Measurements from ENCODE around the gene NKAIN4.

- no peak for TF ChIP-seq CTCF (conservative IDR thresholded peaks at IDR 0.05; ENCODE audit: low read length)
- no peak for TF ChIP-seq EZH2phosphoT487 (IDR thresholded peaks at IDR 0.05; ENCODE audit: borderline replicate concordance, low read depth, low read length)
These were observed 20.3 kb downstream of the NKAIN4 start for GRCh38 chr20:63233924-63234323.

Measured in OCI-LY7 (cell line).